Renal cortex interstitium (tissue), 11 donors: ENCODE results near the gene RIMS4. TPM values are rescaled to one million over a fixed set of nuclear protein-coding genes. Genes with fewer than 3 reads are reported as not detected.
"Not testable (repeated sequence)": the region's sequence is repeated elsewhere in the genome, so short reads cannot be mapped to it uniquely, and the experiment has no call there.

Experiments
- DNase-seq, 11 donors: peaks; one replicate each; pipeline ENCODE4 v3.0.0-alpha.2; 2013; ENCODE audit warnings: low read depth in 9 of 11, low spot score in 4 of 11; ENCODE audit errors: extremely low read depth in 1 of 11
- polyA plus RNA-seq, 3 donors: library from polyadenylated mRNA; unstranded; fragments of 120-200 nt; gene quantifications; one replicate each; pipeline ENCODE4 v1.2.1, GENCODE V29; 2013; ENCODE audit not compliant: insufficient read length in 3 of 3

Gene RIMS4
- polyA plus RNA-seq, 3 donors: 0.59 to 1.0 (median 0.62) TPM

- DNase-seq: no peak
These were observed 24.3 kb upstream of the RIMS4 start for GRCh38 chr20:44834693-44835092.

- no peak for DNase-seq
These were observed 23.1 kb upstream of the RIMS4 start for GRCh38 chr20:44833437-44833836.

GRCh38 chr20:44832724-44833123 is 22.4 kb upstream of the RIMS4 start:
- no peak for DNase-seq

GRCh38 chr20:44830995-44831394 is 20.6 kb upstream of the RIMS4 start:
- no peak for DNase-seq

- DNase-seq: no peak
These were observed 20.2 kb upstream of the RIMS4 start for GRCh38 chr20:44830523-44830922.

DNA sequence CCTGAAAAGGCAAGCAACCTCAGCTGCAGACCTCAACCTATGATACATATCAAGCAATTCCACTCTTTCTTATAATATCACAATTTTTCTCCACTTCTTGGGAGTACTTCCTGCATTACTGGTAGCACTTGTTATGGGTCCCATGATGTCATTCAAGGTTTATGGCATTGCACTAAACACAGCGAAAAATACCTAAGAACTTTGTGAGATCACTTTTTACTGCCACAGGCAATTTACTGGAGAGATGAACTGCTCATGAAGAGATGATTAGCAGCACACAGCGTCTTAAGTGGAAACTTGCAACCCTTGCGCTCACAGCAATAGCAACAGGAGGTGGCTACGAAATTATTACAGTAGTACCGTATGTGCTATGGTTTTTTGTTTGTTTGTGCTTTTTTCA is 19.3 kb upstream of the RIMS4 start:
- DNase-seq: no peak

GRCh38 chr20:44828640-44829039 is 18.3 kb upstream of the RIMS4 start:
- no peak for DNase-seq

DNA sequence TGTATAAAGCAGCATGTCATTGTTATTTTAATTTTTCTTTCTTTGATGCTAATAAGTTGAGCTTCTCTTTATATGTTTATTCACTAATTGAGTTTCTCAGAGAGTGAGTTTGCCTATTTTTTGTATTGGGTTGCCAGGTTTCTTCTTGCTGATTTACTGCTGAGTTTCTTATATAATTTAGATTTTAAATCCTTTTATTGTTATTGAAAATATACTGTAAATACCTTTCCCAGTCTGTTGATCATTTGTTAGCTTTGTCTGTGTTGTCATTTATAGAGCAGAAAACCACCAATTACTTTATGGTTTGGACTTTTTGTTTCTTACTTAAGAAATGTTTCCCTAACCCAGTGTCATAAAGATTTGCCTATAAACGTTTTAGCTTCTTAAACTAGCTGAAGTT is 17.1 kb upstream of the RIMS4 start:
- DNase-seq: no peak

DNA sequence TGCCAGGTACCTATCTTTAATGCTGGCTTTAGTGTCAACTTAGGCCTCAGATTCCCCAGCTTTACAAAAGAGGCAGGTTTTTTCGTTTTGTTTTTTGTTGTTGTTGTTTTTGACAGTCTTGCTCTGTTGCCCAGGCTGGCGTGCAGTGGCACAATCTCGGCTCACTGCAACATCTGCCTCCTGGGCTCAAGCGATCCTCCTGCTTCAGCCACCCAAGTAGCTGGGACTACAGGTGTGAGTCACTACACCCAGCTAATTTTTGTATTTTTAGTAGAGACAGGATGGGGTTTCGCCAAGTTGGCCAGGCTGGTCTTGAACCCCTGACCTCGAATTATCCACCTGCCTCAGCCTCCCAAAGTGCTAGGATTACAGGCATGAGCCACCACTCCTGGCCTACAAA is 11.2 kb upstream of the RIMS4 start:
- not testable (repeated sequence) for DNase-seq

DNA sequence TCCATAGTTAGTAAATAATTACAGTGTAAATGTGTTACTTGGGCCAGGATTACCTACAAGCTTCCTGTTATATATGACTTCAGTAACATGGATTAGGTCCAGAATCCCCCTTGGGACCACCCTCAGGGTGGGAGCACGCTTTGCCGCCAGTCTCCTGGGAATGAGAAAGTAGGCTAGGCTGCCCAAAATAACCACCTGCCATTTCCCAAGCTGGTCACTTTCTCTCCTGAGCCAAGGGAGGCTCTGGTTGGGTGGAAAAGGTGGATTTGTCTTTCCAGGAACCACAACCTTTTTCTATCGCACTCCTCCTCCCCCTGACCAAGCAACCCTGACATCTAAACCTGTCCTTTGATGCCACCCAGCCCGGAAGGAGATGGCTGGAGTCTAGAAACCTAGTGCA is 9.6 kb upstream of the RIMS4 start:
- no peak for DNase-seq

DNA sequence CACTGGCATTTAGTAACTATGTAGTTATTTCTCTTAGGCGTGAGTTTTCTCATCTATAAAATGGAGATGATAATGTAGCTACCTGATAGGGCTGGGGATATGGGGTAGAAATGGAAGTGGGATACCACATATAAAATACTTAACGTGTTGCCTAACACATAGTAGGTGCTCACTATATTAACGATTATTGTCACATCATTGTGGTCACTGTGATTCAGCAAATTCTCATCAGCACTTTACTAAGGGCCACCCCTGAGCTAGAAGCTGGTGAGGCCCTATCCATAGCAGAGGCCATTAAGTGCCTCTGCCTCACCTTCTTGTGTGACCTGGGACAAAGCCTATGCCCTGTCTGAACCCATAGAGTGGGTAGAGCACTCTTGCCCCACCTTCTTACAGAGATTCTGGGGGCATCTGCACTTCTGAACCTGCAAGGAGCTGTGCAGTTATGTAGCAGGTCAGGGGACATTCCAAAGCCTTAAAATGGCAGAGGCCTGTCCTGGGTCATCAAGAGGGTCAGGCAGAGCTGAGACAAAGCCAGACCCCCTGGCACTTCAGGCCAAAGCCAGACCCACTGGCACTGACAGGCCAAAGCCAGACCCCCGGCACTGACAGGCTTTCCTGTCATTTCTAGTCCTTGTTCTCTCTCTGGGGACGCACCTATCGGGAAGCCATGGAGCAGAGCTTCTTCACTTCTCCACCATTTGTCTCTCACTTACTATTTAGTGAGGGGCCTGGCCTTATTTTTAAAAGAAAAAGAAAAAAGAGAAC is 7.0 kb upstream of the RIMS4 start:
- DNase-seq: no peak

GRCh38 chr20:44814937-44815336 is 4.6 kb upstream of the RIMS4 start:
- DNase-seq: no peak

GRCh38 chr20:44811150-44811685 is 872 bp upstream of the RIMS4 start:
- no peak for DNase-seq

GRCh38 chr20:44810061-44810390 is 320 bp downstream of the RIMS4 start:
- no peak for DNase-seq

DNA sequence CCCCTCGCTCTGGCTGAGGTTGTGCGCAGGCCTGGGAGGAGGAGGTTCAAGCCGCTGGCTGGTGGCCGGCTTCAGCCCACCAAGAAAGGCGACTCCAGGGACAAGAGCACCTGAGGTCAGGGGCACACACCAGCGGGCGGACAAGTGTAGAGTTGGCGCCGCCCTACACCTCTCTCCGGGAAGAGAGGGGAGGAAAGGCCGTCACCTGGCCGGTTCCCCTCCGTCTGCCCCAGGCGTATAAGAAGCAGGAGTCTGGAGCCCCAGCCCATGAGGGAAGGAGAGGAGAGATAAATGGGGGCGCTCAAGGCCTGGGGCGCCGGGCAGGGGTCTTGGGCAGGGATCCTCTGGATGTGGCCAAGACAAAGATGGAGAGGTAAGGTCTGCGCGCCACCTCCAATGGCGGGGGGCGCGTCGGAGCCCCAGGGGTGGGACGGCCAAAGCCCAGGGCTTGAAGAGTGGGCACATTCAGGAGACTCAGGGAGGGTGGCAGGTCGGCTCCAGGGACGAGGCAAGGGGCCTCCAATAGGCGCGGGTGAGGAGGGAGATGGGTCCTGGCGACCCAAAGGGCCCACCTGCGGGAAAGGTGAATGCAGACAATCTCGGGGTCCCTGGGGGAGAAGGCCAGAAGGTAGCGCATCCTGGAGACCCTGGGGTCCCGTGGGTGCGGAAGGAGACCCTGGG is 826 bp downstream of the RIMS4 start:
- no peak for DNase-seq

- DNase-seq: no peak
These were observed 2.7 kb downstream of the RIMS4 start for GRCh38 chr20:44807684-44808056.

GRCh38 chr20:44807051-44807683 is 3.2 kb downstream of the RIMS4 start:
- no peak for DNase-seq

GRCh38 chr20:44805979-44806620 is 4.2 kb downstream of the RIMS4 start:
- peak; percentile 9 to 52 (median 41) for DNase-seq

GRCh38 chr20:44805335-44805978 is 4.9 kb downstream of the RIMS4 start:
- DNase-seq: no peak
